IMR-90 (cell line): ENCODE data around the gene USH1G. TPM values are rescaled to one million over a fixed set of nuclear protein-coding genes. Genes with fewer than 3 reads are reported as not detected.

Experiments used
- ATAC-seq: fragments of 200-7000 bp; cut with Tn5 transposase; 2 replicates; pipeline ENCODE4 v1.9.1; 2020; ENCODE audit warnings: low read depth, mild to moderate bottlenecking, moderate library complexity
- BruUV-seq: library from RNA; stranded (reverse); fragments of 400-500 nt; replicated peaks from 2 replicates; lab custom pipeline; 2021; lab: Mats Ljungman, UMichigan
- CTCF ChIA-PET: fragments of 300-600 bp; formaldehyde crosslinking; extraction: SDS; loops from one replicate; lab custom pipeline; 2021; ENCODE audit warnings: antibody characterized with exemption; lab: Yijun Ruan, JAX
- POLR2A ChIA-PET: fragments of 300-600 bp; sonication (Branson Sonifier 250); formaldehyde crosslinking; loops from one replicate; lab custom pipeline; 2022; ENCODE audit warnings: antibody characterized with exemption; ENCODE audit not compliant: unreplicated experiment; lab: Charles Lee
- DNase-seq: peaks from one replicate; pipeline ENCODE4 v3.0.0; 2013
- H2AFZ ChIP-seq: replicated peaks from 2 replicates; pipeline ENCODE3; 2013; ENCODE audit warnings: low read length, mild to moderate bottlenecking; ENCODE audit not compliant: poor library complexity
- H2AK5ac ChIP-seq: 2 replicates; pipeline ENCODE4 v1.6.1; 2013; ENCODE audit warnings: low read depth, low read length, inconsistent platforms
- H2AK9ac ChIP-seq: replicated peaks from 2 replicates; pipeline ENCODE3; 2013; ENCODE audit warnings: mild to moderate bottlenecking, low read depth, low read length, moderate library complexity; ENCODE audit not compliant: poor library complexity
- H2BK120ac ChIP-seq: 2 replicates; pipeline ENCODE4 v1.6.1; 2013; ENCODE audit warnings: low read depth, low read length, inconsistent platforms
- H2BK15ac ChIP-seq: 3 replicates; pipeline ENCODE4 v1.6.1; 2013; ENCODE audit warnings: low read depth, low read length, inconsistent platforms
- H2BK20ac ChIP-seq: 2 replicates; pipeline ENCODE4 v1.6.1; 2013; ENCODE audit warnings: low read depth, mild to moderate bottlenecking, inconsistent platforms, low read length, moderate library complexity
- H2BK5ac ChIP-seq: 2 replicates; pipeline ENCODE4 v1.6.1; 2013; ENCODE audit warnings: mild to moderate bottlenecking, low read depth, low read length, inconsistent platforms; ENCODE audit not compliant: poor library complexity, severe bottlenecking
- H3K14ac ChIP-seq: replicated peaks from 2 replicates; pipeline ENCODE4 v1.6.1; 2013; ENCODE audit warnings: low read depth, low read length, inconsistent platforms
- H3K18ac ChIP-seq: 2 replicates; pipeline ENCODE4 v1.6.1; 2013; ENCODE audit warnings: low read depth, low read length, control low read depth
- H3K23ac ChIP-seq: 2 replicates; pipeline ENCODE4 v1.6.1; 2013; ENCODE audit warnings: low read depth, low read length, inconsistent platforms
- H3K27ac ChIP-seq: 2 replicates; pipeline ENCODE4 v1.5.1; 2013; ENCODE audit warnings: mild to moderate bottlenecking, control low read depth, low read length; ENCODE audit not compliant: insufficient read depth
- H3K27me3 ChIP-seq: 2 replicates; pipeline ENCODE4 v1.6.1; 2013; ENCODE audit warnings: low read length; ENCODE audit not compliant: control insufficient read depth, insufficient read depth
- H3K36me3 ChIP-seq: 2 replicates; pipeline ENCODE4 v1.6.1; 2013; ENCODE audit warnings: low read length, mixed read lengths; ENCODE audit not compliant: control insufficient read depth, insufficient read depth
- H3K4ac ChIP-seq: 2 replicates; pipeline ENCODE4 v1.6.1; 2013; ENCODE audit warnings: low read depth, low read length, inconsistent platforms
- H3K4me1 ChIP-seq: 2 replicates; pipeline ENCODE4 v1.6.1; 2013; ENCODE audit warnings: low read length, mixed read lengths; ENCODE audit not compliant: control insufficient read depth, insufficient read depth
- H3K4me2 ChIP-seq: 2 replicates; pipeline ENCODE4 v1.6.1; 2013; ENCODE audit warnings: low read depth, mild to moderate bottlenecking, control low read depth, low read length, moderate library complexity
- H3K4me3 ChIP-seq: 2 replicates; pipeline ENCODE4 v1.5.1; 2013; ENCODE audit warnings: low read depth, mild to moderate bottlenecking, control low read depth, low read length, moderate library complexity; ENCODE audit not compliant: insufficient read depth
- H3K56ac ChIP-seq: 2 replicates; pipeline ENCODE4 v1.6.1; 2013; ENCODE audit warnings: low read length, inconsistent platforms; ENCODE audit not compliant: insufficient read depth; ENCODE audit errors: extremely low read depth
- H3K79me1 ChIP-seq, 2 experiments: 2 replicates each; pipeline ENCODE4 v1.6.1; 2013; ENCODE audit warnings: low read length in 2 of 2, inconsistent platforms in 1 of 2, low read depth in 1 of 2
- H3K9ac ChIP-seq: 2 replicates; pipeline ENCODE4 v1.6.1; 2013; ENCODE audit warnings: low read depth, low read length, control low read depth
- H3K9me1 ChIP-seq: 2 replicates; pipeline ENCODE4 v1.6.1; 2013; ENCODE audit warnings: low read length, inconsistent platforms; ENCODE audit not compliant: insufficient read depth
- H3K9me3 ChIP-seq: 2 replicates; pipeline ENCODE4 v1.6.1; 2013; ENCODE audit warnings: low read length; ENCODE audit not compliant: control insufficient read depth, insufficient read depth
- H4K20me1 ChIP-seq: 2 replicates; pipeline ENCODE4 v1.6.1; 2013; ENCODE audit warnings: low read length, inconsistent platforms; ENCODE audit not compliant: insufficient read depth
- H4K5ac ChIP-seq: 2 replicates; pipeline ENCODE4 v1.6.1; 2013; ENCODE audit warnings: mild to moderate bottlenecking, low read depth, low read length, control low read depth
- H4K8ac ChIP-seq, 2 experiments: 2 replicates each; pipeline ENCODE4 v1.6.1; 2013; ENCODE audit warnings: low read depth in 2 of 2, low read length in 2 of 2, control low read depth in 1 of 2, inconsistent platforms in 1 of 2
- H4K91ac ChIP-seq: 2 replicates; pipeline ENCODE4 v1.6.1; 2013; ENCODE audit warnings: low read depth, low read length, inconsistent platforms; ENCODE audit not compliant: insufficient read depth
- BHLHE40 ChIP-seq: fragments of 150-350 bp; IDR thresholded peaks from 2 replicates; pipeline ENCODE4 v1.6.1; 2016; ENCODE audit warnings: mild to moderate bottlenecking, low read depth, low read length
- CEBPB ChIP-seq: IDR thresholded peaks from 2 replicates; pipeline ENCODE4 v1.6.1; 2012; ENCODE audit warnings: low read depth, low read length, improper control_type of control experiment
- CHD1 ChIP-seq: IDR thresholded peaks from 2 replicates; pipeline ENCODE4 v1.6.1; 2012; ENCODE audit warnings: low read depth, low read length, improper control_type of control experiment
- ELK1 ChIP-seq: fragments of 150-350 bp; IDR thresholded peaks from 2 replicates; pipeline ENCODE4 v1.6.1; 2016; ENCODE audit warnings: low read depth, mild to moderate bottlenecking, low read length, moderate library complexity, borderline replicate concordance
- FOS ChIP-seq: fragments of 150-350 bp; IDR thresholded peaks from 2 replicates; pipeline ENCODE4 v1.6.1; 2016; ENCODE audit warnings: low read depth, low read length
- MAFK ChIP-seq: IDR thresholded peaks from 2 replicates; pipeline ENCODE4 v1.6.1; 2012; ENCODE audit warnings: low read depth, low read length, improper control_type of control experiment
- MAZ ChIP-seq: IDR thresholded peaks from 2 replicates; pipeline ENCODE4 v1.6.1; 2012; ENCODE audit warnings: low read depth, mild to moderate bottlenecking, low read length, improper control_type of control experiment, moderate library complexity, borderline replicate concordance
- MXI1 ChIP-seq: IDR thresholded peaks from 2 replicates; pipeline ENCODE4 v1.6.1; 2012; ENCODE audit warnings: low read depth, mild to moderate bottlenecking, low read length, moderate library complexity, borderline replicate concordance
- NFE2L2 ChIP-seq: fragments of 150-350 bp; IDR thresholded peaks from 2 replicates; pipeline ENCODE4 v1.6.1; 2016; ENCODE audit warnings: low read depth, mild to moderate bottlenecking, low read length
- RAD21 ChIP-seq: IDR thresholded peaks from 2 replicates; pipeline ENCODE4 v1.6.1; 2012; ENCODE audit warnings: low read length, improper control_type of control experiment
- RCOR1 ChIP-seq: IDR thresholded peaks from 2 replicates; pipeline ENCODE4 v1.6.1; 2012; ENCODE audit warnings: mild to moderate bottlenecking, low read length, improper control_type of control experiment; ENCODE audit not compliant: insufficient replicate concordance
- RFX5 ChIP-seq: IDR thresholded peaks from 2 replicates; pipeline ENCODE4 v1.8.0; 2012; ENCODE audit warnings: low read depth, mild to moderate bottlenecking, low read length, moderate library complexity
- SMC3 ChIP-seq: fragments of 150-350 bp; IDR thresholded peaks from 2 replicates; pipeline ENCODE4 v1.6.1; 2016; ENCODE audit warnings: low read depth, mild to moderate bottlenecking, antibody characterized with exemption, low read length, moderate library complexity
- USF2 ChIP-seq: fragments of 150-350 bp; IDR thresholded peaks from 2 replicates; pipeline ENCODE4 v1.6.1; 2017; ENCODE audit warnings: mild to moderate bottlenecking, antibody characterized with exemption, low read length, low read depth
- WGBS, 2 experiments: methylation state at CpG; one replicate each; pipeline versions ENCODE4 v1.1.5 to v1.1.7; 2013; ENCODE audit warnings: missing lambda C conversion rate in 2 of 2; ENCODE audit not compliant: insufficient read length in 1 of 2; ENCODE audit errors: extremely low coverage in 2 of 2; 5-methylcytosine and 5-hydroxymethylcytosine counted together
- dilution Hi-C: fragments of 300-500 bp; cut with HindIII; formaldehyde crosslinking; loops from one replicate; pipeline ENCODE4 v1.14.3; 2018; ENCODE audit warnings: low sequenced_read_pairs; ENCODE audit not compliant: unreplicated experiment
- in situ Hi-C: fragments of 300-500 bp; cut with MboI; formaldehyde crosslinking; loops from 3 replicates; pipeline ENCODE4 v1.14.3; 2019; ENCODE audit warnings: low sequenced_read_pairs, inconsistent platforms, mixed read lengths
- intact Hi-C: fragments of 100-400 bp; cut with micrococcal nuclease; formaldehyde crosslinking; loops from 2 replicates; pipeline ENCODE4 v1.10.0; 2022
- polyA plus RNA-seq, 3 experiments: library from polyadenylated mRNA; depleted of rRNA; stranded (reverse); fragments of >200 nt; gene quantifications; 2 replicates each; pipeline ENCODE4 v1.2.3, GENCODE V29; 2012; ENCODE audit warnings: low replicate concordance in 1 of 3
- total RNA-seq: library from RNA; depleted of rRNA; stranded (reverse); fragments of >200 nt; gene quantifications from 2 replicates; pipeline ENCODE4 v1.2.3, GENCODE V29; 2012

The USH1G gene
- total and polyA plus RNA-seq, 2 of the 4 experiments (the other 2 are of a cell fraction), result not detected

GRCh38 chr17:74962622-74963394 is 39.8 kb upstream of the USH1G start:
- in situ Hi-C loops, result loop anchor here (10.0 kb wide), 1 partner anchor 242 kb away; the partner anchor contains the start of gene NUP85
- dilution Hi-C loops, result no loop called here
- no peak overlapping the region for H2BK15ac ChIP-seq
- H3K9me1 ChIP-seq, result no peaks in the 10 kb centered on the region
- H3K79me1 ChIP-seq, result no peaks in the 10 kb centered on the region
- H3K18ac ChIP-seq, result no peak overlapping the region
- H3K4me2 ChIP-seq, result no peak overlapping the region
- H4K5ac ChIP-seq, result no peak overlapping the region
- H2AK9ac ChIP-seq, result no peak overlapping the region
- H2AFZ ChIP-seq, result no peak overlapping the region
- H2BK120ac ChIP-seq, result no peak overlapping the region
- no peaks in the 10 kb centered on the region for H4K20me1 ChIP-seq
- POLR2A ChIA-PET, result no interaction called here
- no peak overlapping the region for H2BK5ac ChIP-seq
- H3K9me3 ChIP-seq, result no peaks in the 10 kb centered on the region
- ATAC-seq, result no peak
- H3K27me3 ChIP-seq, result peaks cover 4% of the 10 kb centered on the region; the same call in 1 of the 2 replicates
- WGBS, 2 experiments, result 74% methylated on average over 5 of the region's 18 CpGs; no CpG with 5 or more reads in 1 of the 2 experiments
- intact Hi-C loops, result loop anchor here (5.0 kb wide), 1 partner anchor 84 kb away; the partner anchor contains the start of genes ATP5PD and KCTD2
- H2AK5ac ChIP-seq, result no peak overlapping the region
- no peak overlapping the region for H3K23ac ChIP-seq
- no peak overlapping the region for H3K4ac ChIP-seq
- H3K27ac ChIP-seq, result no peak overlapping the region
- H3K14ac ChIP-seq, result no peak overlapping the region
- no peaks in the 10 kb centered on the region for H3K36me3 ChIP-seq
- H4K91ac ChIP-seq, result no peak overlapping the region
- no peak for DNase-seq
- H3K56ac ChIP-seq, result no peak overlapping the region
- CTCF ChIA-PET, result interaction anchor here (0.6 to 2.4 kb wide), 6 partner anchors 8 to 239 kb away, joined by 3 to 9 read pairs (median 4); no protein-coding TSS in a partner anchor
- no peak overlapping the region for H3K4me3 ChIP-seq
- no peak overlapping the region for H4K8ac ChIP-seq
- BruUV-seq, result no TSS peak
- H3K4me1 ChIP-seq, result 0 out of 2 replicates have a peak, but pooled peaks cover 1% of the 10 kb centered on the region
- H3K9ac ChIP-seq, result no peak overlapping the region
- H2BK20ac ChIP-seq, result no peak overlapping the region
- no peak for TF ChIP-seq ELK1
- TF ChIP-seq CHD1, result no peak
- TF ChIP-seq RFX5, result no peak
- no peak for TF ChIP-seq NFE2L2
- TF ChIP-seq RAD21, result no peak
- TF ChIP-seq RCOR1, result no peak
- no peak for TF ChIP-seq MAFK
- TF ChIP-seq SMC3, result no peak
- TF ChIP-seq BHLHE40, result no peak
- TF ChIP-seq MXI1, result no peak
- no peak for TF ChIP-seq CEBPB
- TF ChIP-seq USF2, result no peak
- no peak for TF ChIP-seq FOS
- TF ChIP-seq MAZ, result no peak
